ENCODE results near the gene WARS2. TPM values are rescaled to one million over a fixed set of nuclear protein-coding genes. Genes with fewer than 3 reads are reported as not detected.

Gene WARS2
- total and polyA plus RNA-seq, 2 donors from 2014 or later, result 13.9 to 14.8 TPM

DNA sequence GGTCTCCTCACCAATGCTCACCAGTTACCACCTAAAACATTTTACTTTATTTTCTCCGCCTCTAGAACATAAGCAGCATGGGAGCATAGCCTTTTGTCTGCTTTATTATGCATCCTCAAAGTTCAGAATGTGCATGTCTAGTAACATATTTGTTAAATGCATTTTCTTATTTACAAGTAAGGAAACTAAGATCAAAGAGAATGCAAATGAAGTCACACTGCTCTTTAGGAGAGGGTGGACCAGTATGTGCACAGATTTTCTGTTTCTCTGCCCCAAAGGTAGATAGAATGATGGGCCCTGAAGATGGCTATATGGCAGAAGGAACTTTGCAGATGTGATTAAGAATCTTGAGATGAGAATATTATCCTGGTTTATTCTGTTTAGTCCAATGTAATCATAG lies 9.7 kb upstream of the WARS2 start:
- no peak for TF ChIP-seq CTCF (IDR thresholded peaks at IDR 0.05; ENCODE audit: borderline replicate concordance, extremely low read depth, insufficient read depth)
- Histone ChIP-seq H3K4me1 (ENCODE audit: control insufficient read depth in 2 of 3, insufficient read depth in 2 of 3, low read depth in 1 of 3, low read length in 3 of 3) (no peaks in the 10 kb centered on the region), H3K4me3 (ENCODE audit: low read length in 3 of 3) (no peak overlapping the region), H3K27ac (ENCODE audit: low read depth in 2 of 2, low read length in 2 of 2) (no peak overlapping the region), H3K36me3 (ENCODE audit: control insufficient read depth in 2 of 3, insufficient read depth in 3 of 3, low read length in 3 of 3) (peaks cover 0 to 7% (median 0%) of the 10 kb centered on the region in 3 donors), H3K9ac (ENCODE audit: low read length in 3 of 3) (no peak overlapping the region), H3K9me3 (ENCODE audit: control insufficient read depth in 2 of 3, insufficient read depth in 1 of 3, low read length in 3 of 3) (no peaks in the 10 kb centered on the region), H3K27me3 (ENCODE audit: control insufficient read depth, insufficient read depth, low read length) (no peaks in the 10 kb centered on the region)
- intact Hi-C loops (cut with DNase I), result no loop called here
- DNase-seq, result no peak
- FAIRE-seq, result no peak

GRCh38 chr1:119147661-119148090 lies 7.2 kb upstream of the WARS2 start:
- H3K4me1 ChIP-seq (ENCODE audit: control insufficient read depth in 2 of 3, insufficient read depth in 2 of 3, low read depth in 1 of 3, low read length in 3 of 3), result no peaks in the 10 kb centered on the region
- H3K27ac ChIP-seq (ENCODE audit: low read depth in 2 of 2, low read length in 2 of 2), result no peak overlapping the region
- no peaks in the 10 kb centered on the region for H3K9me3 ChIP-seq (ENCODE audit: control insufficient read depth in 2 of 3, insufficient read depth in 1 of 3, low read length in 3 of 3)
- intact Hi-C loops (cut with DNase I), result no loop called here
- DNase-seq (peak in 1 of 5 donors; percentile 74), FAIRE-seq (no peak)
- peaks cover 0 to 7% (median 2%) of the 10 kb centered on the region in 3 donors for H3K36me3 ChIP-seq (ENCODE audit: control insufficient read depth in 2 of 3, insufficient read depth in 3 of 3, low read length in 3 of 3)
- no peak for TF ChIP-seq CTCF (IDR thresholded peaks at IDR 0.05; ENCODE audit: borderline replicate concordance, extremely low read depth, insufficient read depth)
- no peak overlapping the region for H3K4me3 ChIP-seq (ENCODE audit: low read length in 3 of 3)
- no peaks in the 10 kb centered on the region for H3K27me3 ChIP-seq (ENCODE audit: control insufficient read depth, insufficient read depth, low read length)
- H3K9ac ChIP-seq (ENCODE audit: low read length in 3 of 3), result no peak overlapping the region

- TF ChIP-seq CTCF (IDR thresholded peaks at IDR 0.05; ENCODE audit: borderline replicate concordance, extremely low read depth, insufficient read depth), result no peak
- H3K27ac ChIP-seq (ENCODE audit: low read depth in 2 of 2, low read length in 2 of 2), result no peak overlapping the region
- H3K36me3 ChIP-seq (ENCODE audit: control insufficient read depth in 2 of 3, insufficient read depth in 3 of 3, low read length in 3 of 3), result peaks cover 0 to 7% (median 2%) of the 10 kb centered on the region in 3 donors
- H3K27me3 ChIP-seq (ENCODE audit: control insufficient read depth, insufficient read depth, low read length), result no peaks in the 10 kb centered on the region
- FAIRE-seq (no peak), DNase-seq (no peak)
- no peaks in the 10 kb centered on the region for H3K9me3 ChIP-seq (ENCODE audit: control insufficient read depth in 2 of 3, insufficient read depth in 1 of 3, low read length in 3 of 3)
- H3K4me1 ChIP-seq (ENCODE audit: control insufficient read depth in 2 of 3, insufficient read depth in 2 of 3, low read depth in 1 of 3, low read length in 3 of 3), result peaks cover 0 to 9% (median 0%) of the 10 kb centered on the region in 3 donors
- intact Hi-C loops (cut with DNase I), result no loop called here
- no peak overlapping the region for H3K4me3 ChIP-seq (ENCODE audit: low read length in 3 of 3)
- H3K9ac ChIP-seq (ENCODE audit: low read length in 3 of 3), result no peak overlapping the region
Observed at GRCh38 chr1:119146466-119146865, 6.0 kb upstream of the WARS2 start.

DNA sequence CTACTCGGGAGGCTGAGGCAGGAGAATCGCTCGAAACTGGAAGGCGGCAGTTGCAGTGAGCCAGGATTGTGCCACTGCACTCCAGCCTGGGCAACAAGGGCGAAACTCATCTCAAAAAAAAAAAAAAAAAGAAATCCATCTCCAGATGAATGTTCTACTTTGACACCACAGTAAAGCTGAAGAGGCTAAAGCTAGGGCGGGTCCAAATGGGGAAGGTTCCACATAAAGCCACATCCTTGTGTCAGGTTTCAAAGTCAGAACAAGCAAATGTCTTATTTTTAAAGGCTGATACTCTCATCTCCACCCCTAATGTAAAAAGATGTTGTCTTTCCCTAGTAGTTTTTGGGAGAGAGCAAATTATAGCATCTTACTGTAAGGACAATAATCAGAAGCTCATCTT lies 4.4 kb upstream of the WARS2 start:
- Histone ChIP-seq H3K4me1 (ENCODE audit: control insufficient read depth in 2 of 3, insufficient read depth in 2 of 3, low read depth in 1 of 3, low read length in 3 of 3) (peaks cover 3 to 15% (median 4%) of the 10 kb centered on the region in 3 donors), H3K36me3 (ENCODE audit: control insufficient read depth in 2 of 3, insufficient read depth in 3 of 3, low read length in 3 of 3) (peaks cover 0 to 7% (median 2%) of the 10 kb centered on the region in 3 donors), H3K9ac (ENCODE audit: low read length in 3 of 3) (no peak overlapping the region), H3K27me3 (ENCODE audit: control insufficient read depth, insufficient read depth, low read length) (no peaks in the 10 kb centered on the region), H3K27ac (ENCODE audit: low read depth in 2 of 2, low read length in 2 of 2) (no peak overlapping the region), H3K9me3 (ENCODE audit: control insufficient read depth in 2 of 3, insufficient read depth in 1 of 3, low read length in 3 of 3) (no peaks in the 10 kb centered on the region), H3K4me3 (ENCODE audit: low read length in 3 of 3) (no peak overlapping the region)
- no peak for FAIRE-seq
- intact Hi-C loops (cut with DNase I), result no loop called here
- no peak for TF ChIP-seq CTCF (IDR thresholded peaks at IDR 0.05; ENCODE audit: borderline replicate concordance, extremely low read depth, insufficient read depth)
- DNase-seq, result no peak
